Smooth muscle cell of the umbilical artery (primary cell): ENCODE data around the gene WWTR1. TPM values are rescaled to one million over a fixed set of nuclear protein-coding genes. Genes with fewer than 3 reads are reported as not detected.

ENCODE experiments used
- total RNA-seq: library from RNA; depleted of rRNA; stranded (reverse); fragments of >200 nt; gene quantifications from 2 replicates; pipeline ENCODE4 v1.2.3, GENCODE V29; 2014

The WWTR1 gene
- 33.3 and 56.1 TPM in 2 replicates for total RNA-seq

GRCh38 chr3:149657926-149658743 is at the start of gene WWTR1:
Gene WWTR1 (minus strand): TSS chr3:149658025. CDS start chr3:149657306, 719 bp downstream.

DNA sequence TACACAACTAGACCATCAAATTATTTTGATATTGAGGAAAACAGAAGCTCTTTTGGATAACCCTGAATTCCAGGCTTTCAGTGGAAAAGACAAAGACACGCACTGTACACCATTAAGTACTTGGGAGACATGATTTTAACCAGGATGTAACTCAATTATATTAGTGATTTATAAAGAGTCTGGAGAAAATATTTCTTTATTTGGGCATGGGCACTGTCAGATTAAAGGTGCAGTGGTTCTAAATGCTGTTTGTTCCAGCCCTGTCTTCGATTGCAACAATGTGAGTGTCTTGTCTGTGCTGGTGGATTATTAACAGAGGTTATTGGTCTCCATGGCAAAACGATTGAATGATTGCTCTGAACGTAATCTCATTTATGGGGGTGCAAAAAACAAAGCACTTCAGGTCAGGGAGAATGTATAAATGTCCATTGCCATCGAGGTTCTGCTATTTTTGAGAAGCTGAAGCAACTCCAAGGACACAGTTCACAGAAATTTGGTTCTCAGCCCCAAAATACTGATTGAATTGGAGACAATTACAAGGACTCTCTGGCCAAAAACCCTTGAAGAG is 183.5 kb downstream of the WWTR1 start, which contains the start of gene TM4SF4:
Gene TM4SF4 (plus strand): TSS at position 448 of the 568 bp plus-strand sequence. CDS start 181 bp downstream, outside the sequence.

Other genes starting within 250 kb of the WWTR1 start
- not detected in 2 replicates for gene TM4SF4, start 183.3 kb downstream of the WWTR1 start, total RNA-seq
- 32.2 and 33.9 TPM in 2 replicates for gene COMMD2, start 94.5 kb upstream of the WWTR1 start, total RNA-seq
- not detected in 2 replicates for gene ANKUB1, start 134.5 kb upstream of the WWTR1 start, total RNA-seq
- gene RNF13, start 155.2 kb upstream of the WWTR1 start, total RNA-seq, result 32.1 and 39.8 TPM in 2 replicates